HG02623 (cell line): ENCODE data around the gene KRTAP4-1.
"Not testable (repeated sequence)": the region's sequence is repeated elsewhere in the genome, so short reads cannot be mapped to it uniquely, and the experiment has no call there.

Source experiments
- ATAC-seq: cut with Tn5 transposase; IDR thresholded peaks from one replicate; pipeline ENCODE4 v1.9.1; 2021; ENCODE audit warnings: moderate library complexity; ENCODE audit not compliant: unreplicated experiment

The KRTAP4-1 gene

DNA sequence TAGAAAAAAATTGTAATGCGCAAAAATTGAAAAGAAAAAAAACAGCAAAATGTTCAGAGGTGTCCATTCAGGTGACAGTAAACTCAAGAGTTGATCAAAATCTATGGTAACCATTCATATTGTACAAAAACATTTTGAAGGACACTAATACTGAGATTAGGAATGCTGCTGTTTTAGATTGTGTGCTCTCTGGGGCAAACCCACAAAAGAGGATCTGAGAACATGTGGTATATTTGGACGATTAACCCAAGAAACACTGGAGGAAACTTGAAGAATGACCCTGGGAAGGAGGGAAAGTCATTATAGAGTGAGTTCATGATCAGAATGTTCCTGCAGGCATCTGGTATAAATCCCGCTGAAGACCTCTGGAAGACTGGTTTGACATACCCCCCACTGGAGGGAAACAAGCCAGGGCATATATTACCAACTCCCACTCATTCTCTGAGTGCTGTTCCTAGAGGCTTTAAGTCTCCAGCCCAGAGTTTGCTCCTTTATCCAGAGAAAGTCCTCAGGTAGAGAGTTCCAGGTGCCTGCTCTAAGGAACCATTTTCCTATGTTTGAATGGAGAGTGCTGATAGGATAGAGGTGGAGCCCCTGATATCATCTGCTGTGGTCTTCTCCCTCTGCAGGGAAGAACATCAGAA is 7.8 kb downstream of the KRTAP4-1 start:
- no peak for ATAC-seq

DNA sequence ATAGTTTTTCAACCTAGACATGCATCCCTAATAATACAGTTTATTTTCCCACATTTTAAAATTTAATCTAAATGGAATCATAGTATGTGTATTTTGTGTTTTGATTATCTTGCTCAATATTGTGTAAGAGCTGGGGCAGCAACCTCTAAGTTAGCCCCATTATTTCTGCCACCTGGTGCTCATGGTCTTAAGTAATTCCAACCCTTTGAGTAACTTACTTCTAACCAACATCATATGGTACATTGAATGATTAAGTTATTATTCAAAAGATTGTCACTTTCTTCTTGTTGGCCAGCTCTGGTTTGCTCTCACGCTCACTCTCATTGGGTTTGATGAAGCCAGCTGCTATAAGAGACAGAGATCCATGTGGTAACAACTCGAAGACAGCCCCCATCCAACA is 12.8 kb downstream of the KRTAP4-1 start:
- no peak for ATAC-seq

DNA sequence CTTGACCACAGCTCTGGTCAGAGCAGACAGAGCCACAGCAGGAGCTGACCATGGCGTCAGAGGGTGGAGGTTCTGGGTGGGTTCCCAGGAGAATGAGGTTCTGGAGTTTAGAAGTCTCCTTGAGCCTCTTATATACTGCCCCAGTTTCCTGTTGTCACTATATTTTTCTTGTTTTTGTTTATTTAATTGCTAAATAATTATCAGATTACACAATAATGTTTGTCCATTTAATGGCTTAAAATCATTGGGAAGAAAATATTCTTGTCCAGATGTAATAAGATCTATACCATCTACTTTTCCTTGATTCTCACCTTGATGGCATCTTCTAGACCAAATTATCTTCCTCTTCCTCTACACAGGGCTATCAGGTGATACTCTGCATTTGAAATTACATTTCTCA is 16.6 kb downstream of the KRTAP4-1 start, which contains the start of gene KRTAP4-3:
TSS of gene KRTAP4-3 (minus strand) at position 101 of the 400 bp plus-strand sequence. CDS start at position 52, 49 bp downstream.
- ATAC-seq: no peak

DNA sequence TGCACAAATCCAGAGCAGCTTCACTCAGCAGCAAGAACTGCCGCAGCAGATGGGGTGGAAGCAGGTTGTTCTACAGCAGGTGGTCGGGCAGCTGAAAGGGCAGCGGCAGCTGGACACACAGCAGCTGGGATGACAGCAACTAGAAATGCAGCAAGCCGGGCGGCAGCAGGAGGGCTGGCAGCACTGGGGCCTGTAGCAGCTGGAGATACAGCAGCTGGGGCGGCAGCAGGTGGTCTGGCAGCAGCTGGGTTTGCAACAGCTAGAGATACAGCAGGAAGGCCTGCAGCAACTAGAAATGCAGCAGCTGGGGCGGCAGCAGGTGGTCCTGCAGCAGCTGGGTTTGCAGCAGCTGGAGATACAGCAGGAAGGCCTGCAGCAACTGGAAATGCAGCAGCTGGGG is 17.1 kb downstream of the KRTAP4-1 start:
- ATAC-seq: no peak

DNA sequence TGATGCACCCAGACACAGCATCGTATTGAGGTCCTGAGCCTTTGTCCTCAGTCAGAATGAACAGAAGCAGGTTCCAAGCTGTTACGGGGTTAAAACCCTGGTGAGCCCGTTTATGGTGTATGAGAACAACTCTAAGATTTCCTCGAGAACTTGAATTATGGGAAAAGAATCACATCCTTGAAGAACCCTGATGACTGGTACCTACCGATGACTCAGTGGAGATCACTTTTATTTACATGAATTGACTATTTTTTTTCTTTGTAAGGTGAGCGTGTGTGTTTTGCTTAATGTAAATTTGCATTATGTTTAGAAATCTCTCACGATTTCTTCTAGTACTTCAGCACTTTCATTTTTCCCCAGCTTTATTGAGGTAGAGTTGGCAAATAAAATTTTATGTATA is 20.9 kb downstream of the KRTAP4-1 start:
- no peak for ATAC-seq

DNA sequence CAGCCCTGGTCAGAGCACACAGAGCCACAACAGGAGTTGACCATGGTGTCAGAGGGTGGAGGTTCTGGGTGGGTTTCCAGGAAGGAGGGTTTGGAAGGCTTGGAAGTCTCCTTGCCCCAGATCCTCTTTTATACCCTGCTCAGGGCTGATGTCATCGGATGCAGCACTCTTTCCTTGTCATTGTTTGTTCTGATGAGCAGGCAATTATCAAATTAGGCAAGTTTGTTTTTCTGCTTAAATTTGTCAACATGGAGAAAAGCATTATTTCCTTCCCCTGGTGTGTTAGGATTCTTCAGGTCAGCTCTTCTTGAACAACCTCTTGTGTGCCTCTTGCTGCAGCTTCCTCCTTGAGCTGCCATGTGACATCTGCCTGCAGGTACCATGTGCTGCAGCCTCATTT is 24.1 kb downstream of the KRTAP4-1 start, which contains the start of gene KRTAP4-4:
TSS of gene KRTAP4-4 (minus strand) at position 101 of the 400 bp plus-strand sequence. CDS start at position 44, 57 bp downstream.
- ATAC-seq: no peak

DNA sequence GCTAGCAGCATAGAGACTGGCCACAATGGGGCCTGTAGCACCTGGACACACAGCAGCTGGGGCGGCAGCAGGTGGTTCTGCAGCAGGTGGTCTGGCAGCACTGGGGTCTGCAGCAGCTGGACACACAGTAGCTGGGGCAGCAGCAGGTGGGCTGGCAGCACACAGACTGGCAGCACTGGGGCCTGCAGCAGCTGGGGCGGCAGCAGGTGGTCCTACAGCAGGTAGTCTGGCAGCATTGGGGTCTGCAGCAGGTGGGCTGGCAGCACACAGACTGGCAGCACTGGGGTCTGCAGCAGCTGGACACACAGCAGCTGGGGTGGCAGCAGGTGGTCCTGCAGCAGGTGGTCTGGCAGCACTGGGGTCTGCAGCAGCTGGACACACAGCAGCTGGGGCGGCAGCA is 24.5 kb downstream of the KRTAP4-1 start:
- not testable (repeated sequence) for ATAC-seq

DNA sequence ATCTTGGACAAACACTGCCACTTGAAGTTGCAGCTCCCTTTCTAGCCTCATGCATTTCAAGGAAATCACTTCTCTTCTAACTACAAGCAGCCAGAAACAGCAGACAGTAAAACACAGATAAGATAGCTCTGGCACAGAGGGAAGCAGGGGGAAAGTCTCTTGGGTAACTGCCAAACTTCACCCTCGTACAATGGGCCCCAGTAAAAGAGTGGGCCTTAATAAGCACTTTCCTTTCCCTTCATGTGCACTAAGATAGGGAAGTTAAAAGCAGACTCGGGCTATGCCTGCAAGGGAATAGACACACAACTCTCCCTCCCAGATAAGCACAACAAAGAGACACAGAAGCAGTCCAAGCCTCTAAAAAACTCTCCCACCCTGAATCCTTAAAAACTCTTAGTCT is 30.9 kb downstream of the KRTAP4-1 start:
- no peak for ATAC-seq

DNA sequence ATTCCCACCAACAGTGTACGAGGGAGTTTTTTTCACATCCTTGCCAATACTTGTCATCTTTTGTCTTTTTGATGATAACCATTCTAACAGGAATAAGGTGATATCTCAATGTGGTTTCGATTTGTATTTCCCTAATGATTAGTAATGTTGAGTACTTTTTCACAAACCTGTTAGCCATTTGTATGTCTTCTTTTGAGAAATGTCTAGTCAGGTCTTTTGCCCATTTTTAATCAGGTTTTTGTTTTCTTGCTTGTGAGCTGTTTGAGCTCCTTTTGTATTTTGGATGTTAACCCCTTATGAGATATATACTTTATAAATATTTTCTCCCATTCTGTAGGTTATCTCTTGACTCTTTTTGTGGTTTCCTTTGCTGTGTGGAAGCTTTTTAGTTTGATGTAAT is 33.2 kb downstream of the KRTAP4-1 start:
- ATAC-seq: no peak

DNA sequence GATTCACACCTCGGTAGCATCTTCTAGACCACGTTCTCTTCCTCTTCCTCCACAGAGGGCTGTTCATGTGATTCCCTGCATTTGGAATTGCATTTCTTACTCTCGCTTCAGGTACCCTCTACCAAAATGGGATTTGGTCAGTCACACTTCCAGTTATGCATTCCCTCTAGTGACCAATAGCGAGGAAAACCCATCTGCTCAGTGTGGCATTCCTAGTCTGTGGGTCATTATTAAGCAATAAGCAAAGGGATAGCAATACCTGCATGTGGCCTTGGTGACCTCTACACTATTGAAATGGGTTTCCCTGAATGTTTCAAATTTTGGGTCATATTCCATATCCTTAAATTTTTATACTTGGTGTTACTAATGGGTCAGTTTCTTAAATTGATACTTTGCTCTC is 34.7 kb downstream of the KRTAP4-1 start:
- ATAC-seq: no peak

DNA sequence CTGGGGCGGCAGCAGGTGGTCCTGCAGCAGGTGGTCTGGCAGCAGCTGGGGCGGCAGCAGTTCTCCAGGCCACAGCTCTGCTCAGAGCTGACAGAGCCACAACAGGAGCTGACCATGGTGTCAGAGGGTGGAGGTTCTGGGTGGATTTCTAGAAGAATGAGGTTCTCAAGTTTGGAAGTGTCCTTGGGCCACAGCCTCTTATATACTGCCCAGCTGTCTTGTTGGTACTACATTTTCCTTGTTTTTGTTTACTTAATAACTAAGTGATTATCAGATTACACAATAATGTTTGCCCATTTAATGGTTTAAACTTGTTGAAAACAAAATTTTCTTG is 35.1 kb downstream of the KRTAP4-1 start, which contains the start of gene KRTAP4-5:
TSS of gene KRTAP4-5 (minus strand) at position 174 of the 334 bp plus-strand sequence. CDS start at position 116, 58 bp downstream.
- no peak for ATAC-seq

DNA sequence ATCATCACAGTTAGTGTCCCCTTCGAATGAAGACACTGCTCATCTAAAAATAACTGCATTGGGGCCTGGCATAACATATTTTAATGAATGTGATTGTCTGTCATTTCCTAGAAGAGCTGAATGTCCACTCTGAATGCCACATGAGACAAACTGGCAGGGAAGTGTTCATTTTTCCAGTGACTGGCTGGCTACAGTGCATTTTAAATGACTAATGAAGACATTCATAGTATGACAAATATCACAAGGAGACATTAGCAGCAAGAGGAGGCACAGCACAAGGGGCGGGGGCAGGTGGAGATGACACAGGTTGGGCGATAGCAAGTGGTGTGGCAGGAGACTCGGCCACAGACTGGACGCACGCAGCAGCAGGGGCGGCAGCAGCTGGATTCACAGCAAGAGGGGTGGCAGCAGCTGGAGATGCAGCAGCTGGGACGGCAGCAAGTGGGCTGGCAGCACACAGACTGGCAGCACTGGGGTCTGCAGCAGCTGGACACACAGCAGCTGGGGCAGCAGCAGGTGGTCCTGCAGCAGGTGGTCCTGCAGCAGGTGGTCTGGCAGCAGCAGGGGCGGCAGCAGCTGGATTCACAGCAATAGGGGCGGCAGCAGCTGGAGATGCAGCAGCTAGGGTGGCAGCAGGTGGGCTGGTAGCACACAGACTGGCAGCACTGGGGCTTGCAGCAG is 35.6 kb downstream of the KRTAP4-1 start:
- ATAC-seq: not testable (repeated sequence)

DNA sequence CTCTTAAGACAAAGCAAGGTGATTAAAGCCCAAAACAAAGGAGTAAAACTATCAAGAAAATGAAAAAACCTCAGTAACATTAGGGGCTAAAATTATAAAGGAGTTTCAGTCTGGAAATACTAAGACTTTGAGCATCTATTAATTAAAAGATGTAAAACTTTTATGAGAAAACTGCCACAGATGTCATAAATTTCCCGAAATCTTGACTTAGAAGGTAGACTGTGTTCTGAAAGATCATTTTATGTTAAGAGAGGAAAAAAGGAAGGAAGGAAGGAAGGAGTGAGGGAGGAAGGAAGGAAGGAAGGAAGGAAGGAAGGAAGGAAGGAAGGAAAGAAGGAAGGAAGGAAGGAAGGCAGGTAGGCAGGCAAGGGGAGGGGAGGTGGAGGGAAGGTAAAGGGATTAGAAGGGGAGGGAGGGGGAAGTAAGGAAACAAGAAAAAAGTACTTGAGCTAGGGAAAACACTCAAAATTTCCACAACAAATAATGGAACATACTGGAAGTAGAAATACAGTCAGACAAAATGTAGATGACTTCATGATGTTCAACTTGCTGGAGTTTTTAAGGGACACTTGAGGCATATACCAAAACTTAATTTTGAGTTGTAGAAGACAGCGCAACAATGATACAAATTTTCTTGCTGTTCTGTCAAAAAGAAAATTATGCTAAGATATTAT is 37.0 kb downstream of the KRTAP4-1 start:
- ATAC-seq: no peak

DNA sequence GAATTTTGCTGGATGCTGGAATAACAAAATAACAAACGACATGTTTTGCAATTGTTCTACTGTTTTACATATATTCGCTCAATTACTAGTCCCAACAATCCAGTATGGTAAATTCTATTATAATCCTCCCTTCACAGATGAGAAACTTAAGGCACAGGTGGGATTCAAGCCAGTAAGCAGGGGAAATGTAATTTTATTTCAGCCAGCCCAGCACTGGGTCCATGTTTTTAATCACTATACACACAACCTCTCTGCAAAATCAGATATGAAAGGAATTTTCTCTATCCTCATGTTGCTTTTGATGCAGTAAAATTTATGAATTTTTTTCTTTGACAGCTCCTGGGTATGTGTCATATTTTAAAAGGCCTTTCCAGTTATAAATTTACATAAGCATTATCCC is 39.5 kb downstream of the KRTAP4-1 start:
- ATAC-seq: no peak

DNA sequence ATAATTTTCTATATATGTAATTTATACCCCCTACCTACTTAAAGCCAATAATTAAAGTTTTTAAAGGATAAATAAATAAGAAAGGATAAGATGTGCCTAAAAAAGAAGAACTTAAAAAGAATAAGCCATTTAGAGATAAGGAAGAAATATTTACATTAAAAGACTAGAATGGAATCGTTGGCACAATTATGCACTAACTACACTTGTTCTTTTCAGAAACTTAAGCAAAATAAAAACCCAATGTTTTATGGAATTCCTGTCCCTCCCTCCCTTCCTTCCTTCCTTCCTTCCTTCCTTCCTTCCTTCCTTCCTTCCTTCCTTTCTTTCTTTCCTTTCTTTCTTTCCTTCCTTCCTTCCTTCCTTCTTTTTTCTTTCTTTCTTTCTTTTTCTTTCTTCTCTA is 39.9 kb downstream of the KRTAP4-1 start:
- no peak for ATAC-seq

DNA sequence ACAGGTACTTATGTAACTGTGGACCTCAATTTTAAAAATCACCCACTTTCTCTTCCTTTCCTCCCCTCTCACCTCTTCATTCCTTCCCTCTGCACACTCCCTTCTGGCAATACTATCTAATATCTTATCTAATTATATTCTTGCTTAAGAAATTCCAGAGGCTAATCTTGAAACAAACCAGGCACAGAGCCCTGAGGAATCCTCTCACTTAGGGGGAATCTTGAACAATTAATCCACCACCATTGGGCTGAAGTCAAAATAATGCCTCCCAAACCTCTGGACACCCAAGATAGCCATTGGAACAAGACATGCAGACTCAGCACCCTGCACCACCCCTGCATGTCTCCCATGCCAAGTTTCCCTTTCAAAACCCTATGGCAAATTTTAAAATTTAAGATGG is 43.4 kb downstream of the KRTAP4-1 start:
- ATAC-seq: no peak

DNA sequence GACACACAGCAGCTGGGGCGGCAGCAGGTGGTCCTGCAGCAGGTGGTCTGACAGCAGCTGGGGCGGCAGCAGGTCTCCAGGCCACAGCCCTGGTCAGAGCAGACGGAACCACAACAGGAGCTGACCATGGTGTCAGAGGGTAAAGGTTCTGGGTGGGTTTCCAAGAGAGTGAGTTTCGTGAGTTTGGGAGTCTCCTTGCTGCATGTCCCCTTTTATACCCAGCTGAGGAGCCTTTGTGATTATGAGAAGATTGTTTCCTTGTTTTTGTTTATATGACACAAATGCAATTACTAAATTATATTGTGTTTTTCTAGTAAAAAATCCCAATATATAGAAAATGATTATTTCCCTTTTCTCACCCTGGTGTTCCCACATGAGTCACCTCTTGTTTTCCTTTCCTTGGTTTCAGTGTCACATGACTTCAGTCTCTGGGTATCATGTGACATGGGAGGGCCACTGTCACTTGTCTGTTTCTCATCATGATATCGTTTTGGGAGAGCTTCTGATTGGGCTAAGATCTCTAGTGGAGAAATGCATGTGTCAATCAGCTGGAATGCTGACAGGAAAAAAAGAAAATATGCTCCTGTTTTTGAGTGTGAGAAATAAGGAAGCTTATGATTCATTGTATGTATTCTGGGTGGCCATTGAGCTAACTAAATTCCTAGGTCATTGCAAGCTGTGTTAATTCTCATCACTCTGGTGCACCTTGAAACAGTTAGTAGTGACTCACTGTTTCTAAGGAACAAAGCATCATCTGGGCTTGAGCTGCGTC is 44.2 kb downstream of the KRTAP4-1 start, which contains the start of gene KRTAP4-6:
TSS of gene KRTAP4-6 (minus strand) at position 185 of the 772 bp plus-strand sequence. CDS start at position 128, 57 bp downstream.
- ATAC-seq: no peak

DNA sequence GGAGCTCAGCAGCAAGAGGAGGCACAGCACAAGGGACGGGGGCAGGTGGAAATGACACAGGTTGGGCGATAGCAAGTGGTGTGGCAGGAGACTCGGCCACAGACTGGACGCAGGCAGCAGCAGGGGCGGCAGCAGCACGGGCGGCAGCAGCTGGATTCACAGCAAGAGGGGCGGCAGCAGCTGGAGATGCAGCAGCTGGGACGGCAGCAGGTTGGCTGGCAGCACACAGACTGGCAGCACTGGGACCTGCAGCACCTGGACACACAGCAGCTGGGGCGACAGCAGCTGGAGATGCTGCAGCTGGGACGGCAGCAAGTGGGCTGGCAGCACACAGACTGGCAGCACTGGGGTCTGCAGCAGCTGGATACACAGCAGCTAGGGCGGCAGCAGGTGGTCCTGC is 44.8 kb downstream of the KRTAP4-1 start:
- not testable (repeated sequence) for ATAC-seq
